ENCODE measurements around the gene CHDH.

DNA sequence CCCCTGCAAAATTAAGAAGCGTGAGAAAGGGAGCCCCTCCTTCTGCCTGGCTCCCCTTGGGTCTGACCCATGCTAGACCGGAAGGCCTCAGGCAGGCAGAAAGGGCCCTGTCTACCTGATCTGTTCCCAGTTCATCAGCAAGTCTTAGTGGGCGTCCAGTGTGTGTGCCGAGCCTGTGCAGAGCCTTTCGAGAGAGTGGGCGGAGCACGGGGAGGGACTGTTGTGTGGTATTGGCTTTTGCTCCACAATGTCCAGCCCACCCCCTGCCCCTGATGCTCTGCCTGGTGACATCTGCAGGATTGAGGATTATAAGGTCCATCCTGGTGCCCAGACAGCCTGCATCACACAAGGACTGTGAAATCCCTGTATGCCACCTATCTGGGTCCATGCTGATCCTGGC lies 82.9 kb downstream of the CHDH start:
- TF ChIP-seq, protein P1, sequence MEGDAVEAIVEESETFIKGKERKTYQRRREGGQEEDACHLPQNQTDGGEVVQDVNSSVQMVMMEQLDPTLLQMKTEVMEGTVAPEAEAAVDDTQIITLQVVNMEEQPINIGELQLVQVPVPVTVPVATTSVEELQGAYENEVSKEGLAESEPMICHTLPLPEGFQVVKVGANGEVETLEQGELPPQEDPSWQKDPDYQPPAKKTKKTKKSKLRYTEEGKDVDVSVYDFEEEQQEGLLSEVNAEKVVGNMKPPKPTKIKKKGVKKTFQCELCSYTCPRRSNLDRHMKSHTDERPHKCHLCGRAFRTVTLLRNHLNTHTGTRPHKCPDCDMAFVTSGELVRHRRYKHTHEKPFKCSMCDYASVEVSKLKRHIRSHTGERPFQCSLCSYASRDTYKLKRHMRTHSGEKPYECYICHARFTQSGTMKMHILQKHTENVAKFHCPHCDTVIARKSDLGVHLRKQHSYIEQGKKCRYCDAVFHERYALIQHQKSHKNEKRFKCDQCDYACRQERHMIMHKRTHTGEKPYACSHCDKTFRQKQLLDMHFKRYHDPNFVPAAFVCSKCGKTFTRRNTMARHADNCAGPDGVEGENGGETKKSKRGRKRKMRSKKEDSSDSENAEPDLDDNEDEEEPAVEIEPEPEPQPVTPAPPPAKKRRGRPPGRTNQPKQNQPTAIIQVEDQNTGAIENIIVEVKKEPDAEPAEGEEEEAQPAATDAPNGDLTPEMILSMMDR (IDR thresholded peaks at IDR 0.05; ENCODE audit: borderline replicate concordance, extremely low read depth, low read length, poor library complexity, severe bottlenecking): no peak
- TF ChIP-seq EZH2 (IDR thresholded peaks at IDR 0.05; ENCODE audit: borderline replicate concordance, low read depth, low read length, severe bottlenecking): no peak
